Inflammatory macrophage treated with lipopolysaccharide for 1 hour (primary cell): ENCODE measurements around the gene TLE2.

Experiments used
- DNase-seq, 2 donors: peaks; one replicate each; pipeline ENCODE4 v3.0.0-alpha.2; 2020 to 2022

Gene TLE2

DNA sequence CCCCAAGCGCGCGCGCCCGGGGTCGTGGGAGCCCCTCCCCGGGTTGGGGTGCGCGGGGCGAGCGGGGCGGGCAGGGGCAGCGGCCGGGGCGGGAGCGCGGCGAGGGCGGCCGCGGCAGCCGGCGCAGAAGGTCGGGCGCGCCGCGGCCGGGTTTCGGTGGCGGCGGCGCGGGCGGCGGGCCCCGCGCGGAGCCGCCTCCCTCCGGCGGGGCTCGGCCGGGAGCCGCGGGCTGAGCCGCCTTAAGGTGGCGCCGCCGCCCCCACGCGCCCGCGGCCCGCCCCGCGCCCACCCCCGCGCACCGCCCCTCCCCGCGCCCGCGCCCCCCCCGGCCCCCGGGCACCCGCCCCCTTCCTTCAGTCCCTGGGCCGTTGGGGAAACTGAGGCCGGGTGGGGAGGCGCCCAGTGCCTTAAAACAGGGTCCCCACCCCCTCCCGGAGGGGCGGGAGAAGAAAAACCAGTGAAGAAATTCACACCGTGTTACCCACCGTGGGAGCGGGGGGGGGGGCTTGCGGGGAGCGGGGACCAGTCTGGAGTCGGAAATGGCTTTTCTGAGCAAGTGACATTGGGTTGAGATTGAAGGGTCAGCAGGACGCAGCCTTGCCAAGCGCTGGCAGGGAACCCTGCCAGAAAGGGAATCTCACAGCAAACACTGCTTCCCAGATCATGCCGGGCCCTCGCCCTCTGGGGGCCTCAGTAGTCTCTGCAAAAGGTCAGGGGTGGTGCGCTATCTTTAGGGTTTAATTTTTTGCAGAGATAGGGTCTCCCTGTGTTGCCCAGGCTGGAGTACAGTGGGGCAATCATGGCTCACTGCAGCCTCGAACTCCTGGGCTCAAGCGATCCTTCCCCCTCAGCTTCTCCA, at the start of gene TLE2:
Gene TLE2, minus strand, starts transcription at position 216 of the 859 bp plus-strand sequence. CDS start 376 bp downstream, outside the sequence.
- no peak for DNase-seq

DNA sequence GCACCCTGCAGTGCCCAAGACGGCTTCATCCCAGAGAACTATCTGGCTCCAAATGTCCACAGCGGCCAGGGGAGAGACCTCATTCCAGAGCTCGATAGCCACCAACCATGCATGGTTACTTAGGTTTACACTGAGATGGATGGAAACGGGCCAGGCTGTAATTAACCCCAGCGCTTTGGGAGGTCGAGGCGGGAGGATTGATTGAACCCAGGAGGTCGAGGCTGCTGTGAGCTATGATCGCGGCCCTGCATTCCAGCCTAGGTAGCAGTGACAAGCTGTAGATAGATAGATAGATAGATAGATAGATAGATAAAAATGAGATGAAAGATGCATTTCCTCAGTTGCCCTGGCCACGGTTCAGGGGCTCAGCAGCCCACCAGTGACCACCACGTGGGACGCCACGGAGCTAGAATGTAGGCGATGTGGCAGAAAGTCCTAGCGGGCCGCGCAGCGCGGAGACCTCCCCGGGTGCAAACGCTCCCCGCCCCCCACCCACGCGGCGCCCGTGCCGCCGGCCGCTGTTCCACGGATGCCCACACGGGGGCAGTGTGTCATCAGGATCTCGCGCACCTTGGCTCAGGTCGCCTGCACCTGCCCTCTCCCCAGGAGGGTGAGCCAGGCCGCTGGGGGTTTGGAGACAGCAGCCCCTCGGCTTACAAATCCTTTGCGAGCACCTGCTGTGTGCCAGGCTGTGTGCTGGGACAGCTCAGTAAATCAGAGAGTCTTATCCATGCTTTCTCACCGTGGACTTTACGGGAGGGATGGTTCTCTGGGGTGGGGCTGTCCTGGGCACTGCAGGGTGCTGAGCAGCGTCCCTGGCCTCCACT, 46.7 kb upstream of the TLE2 start:
- peak in 1 of 2 donors; percentile 63 for DNase-seq

DNA sequence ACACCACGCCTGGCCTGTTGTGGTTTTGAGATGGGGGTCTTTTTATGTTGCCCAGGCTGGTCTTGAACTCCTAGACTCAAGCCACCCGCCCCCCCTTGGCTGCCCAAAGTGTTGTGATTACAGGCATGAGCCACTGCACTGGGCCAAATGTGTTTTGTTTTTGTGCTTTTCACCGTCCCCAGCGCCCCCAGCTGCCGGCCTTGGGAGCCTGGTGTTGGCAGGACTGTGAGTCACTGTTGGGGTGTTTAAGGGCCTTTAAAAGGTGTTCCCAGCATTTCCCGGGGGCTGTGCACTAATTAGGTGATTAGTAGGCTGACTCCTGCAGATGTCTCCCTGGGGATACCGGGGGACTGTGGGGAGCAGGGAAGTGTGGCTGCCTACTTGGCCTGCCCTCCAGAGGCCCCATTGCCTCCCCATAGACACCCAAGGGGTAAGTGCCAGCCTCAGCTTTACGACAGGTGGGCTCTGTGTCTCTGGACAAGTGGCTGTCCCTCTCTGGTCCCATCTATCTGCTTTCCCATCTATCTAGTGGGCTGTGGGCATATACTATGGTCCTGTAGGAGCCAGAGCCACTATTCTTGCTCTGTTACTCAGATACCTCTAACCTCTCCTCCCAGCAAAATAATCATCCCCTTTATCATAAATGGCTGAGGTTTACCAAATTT, 45.0 kb upstream of the TLE2 start:
- no peak for DNase-seq

DNA sequence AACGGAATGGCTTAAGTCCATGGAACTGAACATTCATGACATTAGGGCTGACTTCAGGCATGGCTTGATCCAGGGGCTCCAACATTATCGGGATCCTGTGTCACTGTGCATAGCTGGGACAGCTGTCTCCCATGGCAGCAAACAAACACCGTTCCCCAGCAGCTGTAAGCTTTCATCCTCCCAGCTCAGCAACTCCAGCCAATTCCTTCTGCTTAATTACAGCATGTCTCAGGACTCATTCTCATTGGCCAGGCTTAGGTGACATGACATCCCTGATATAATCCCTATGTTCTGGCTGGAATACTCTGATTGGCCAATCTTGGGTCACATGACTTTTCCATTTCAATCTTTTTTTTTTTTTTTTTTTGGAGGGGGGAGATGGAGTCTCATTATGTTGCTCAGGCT, 44.1 kb upstream of the TLE2 start:
- DNase-seq, result peak; percentile 22 to 26

DNA sequence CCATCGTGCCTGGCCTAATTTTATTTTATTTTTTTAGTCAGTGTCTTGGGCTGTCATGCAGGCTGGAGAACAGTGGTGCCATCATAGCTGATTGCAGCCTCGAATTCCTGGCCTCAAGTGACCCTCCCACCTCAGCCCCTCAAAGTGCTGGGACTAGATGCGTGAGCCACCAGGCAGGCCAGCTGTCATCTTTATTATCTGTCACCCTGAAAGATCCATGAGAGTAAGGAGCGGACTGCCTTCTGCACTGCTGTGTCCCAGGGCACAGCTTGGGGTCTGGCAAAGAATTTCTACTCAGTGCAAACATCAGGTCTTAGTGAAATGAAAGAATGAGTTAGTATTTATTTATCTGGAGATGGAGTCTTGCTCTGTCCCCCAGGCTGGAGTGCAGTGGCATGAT, 42.7 kb upstream of the TLE2 start:
- no peak for DNase-seq

DNA sequence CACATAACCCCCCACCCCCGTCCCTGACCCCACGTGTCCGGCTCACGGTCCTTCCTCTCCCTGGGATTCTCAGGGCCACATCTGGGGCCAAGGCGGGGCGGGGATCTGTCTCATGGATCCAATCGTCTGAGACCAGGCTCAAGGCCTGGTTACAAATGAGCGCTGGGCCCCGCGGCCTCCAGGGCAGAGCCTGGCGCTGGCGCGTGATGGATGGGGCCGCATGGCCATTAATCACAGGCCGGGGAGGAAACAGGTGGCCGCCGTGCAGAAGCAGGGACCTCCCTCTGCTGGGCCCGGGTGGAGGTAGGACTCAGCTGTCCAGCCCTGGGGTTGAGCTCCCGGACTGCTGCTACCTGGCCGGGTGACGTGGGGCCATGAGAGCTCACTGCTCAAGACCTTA, 39.0 kb upstream of the TLE2 start:
- no peak for DNase-seq

DNA sequence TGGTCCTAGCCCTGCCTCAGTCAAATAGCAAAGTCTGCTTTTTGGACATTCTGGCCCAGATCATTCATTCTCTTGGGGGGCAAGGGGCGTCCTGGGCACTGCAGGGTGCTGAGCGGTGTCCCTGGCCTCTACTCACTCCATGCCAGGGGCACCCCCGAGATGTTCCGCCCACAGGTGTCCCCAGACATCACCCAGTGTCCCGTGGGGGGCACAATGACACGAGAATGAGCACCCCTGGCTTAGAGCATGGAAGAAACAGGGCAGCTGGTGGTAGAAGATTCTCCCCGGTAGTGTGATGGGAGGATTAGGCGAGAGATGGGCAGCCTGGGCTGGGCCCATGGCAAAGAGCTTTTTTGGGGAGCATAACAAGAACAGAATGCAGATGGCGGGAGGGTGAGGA, 38.5 kb upstream of the TLE2 start:
- no peak for DNase-seq

DNA sequence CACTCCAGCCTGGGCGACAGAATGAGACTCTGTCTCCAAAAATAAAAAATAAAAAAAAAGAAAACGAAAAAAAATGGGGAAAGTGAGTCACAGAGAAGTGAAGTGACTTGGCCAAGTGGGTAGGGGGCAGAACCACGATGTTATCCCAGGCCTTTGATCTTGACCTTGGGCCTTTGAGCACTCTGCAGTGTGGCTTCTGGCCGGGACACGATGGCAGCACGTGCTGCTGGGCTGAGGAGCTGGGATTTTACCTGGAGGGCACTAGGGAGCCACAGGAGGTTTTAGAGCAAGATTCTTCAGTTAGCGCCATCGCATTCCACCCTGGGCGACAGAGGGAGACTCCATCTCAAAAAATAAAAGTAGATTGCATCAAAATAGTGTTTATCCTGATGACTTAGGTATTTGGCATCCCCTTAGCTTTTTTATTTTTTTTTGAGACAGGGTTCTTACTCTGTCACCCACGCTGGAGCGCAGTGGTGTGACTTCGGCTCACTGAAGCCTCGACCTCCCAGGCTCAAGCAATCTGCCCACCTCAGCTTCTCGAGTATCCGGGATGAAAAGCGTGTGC, 37.5 kb upstream of the TLE2 start:
- DNase-seq, result no peak

DNA sequence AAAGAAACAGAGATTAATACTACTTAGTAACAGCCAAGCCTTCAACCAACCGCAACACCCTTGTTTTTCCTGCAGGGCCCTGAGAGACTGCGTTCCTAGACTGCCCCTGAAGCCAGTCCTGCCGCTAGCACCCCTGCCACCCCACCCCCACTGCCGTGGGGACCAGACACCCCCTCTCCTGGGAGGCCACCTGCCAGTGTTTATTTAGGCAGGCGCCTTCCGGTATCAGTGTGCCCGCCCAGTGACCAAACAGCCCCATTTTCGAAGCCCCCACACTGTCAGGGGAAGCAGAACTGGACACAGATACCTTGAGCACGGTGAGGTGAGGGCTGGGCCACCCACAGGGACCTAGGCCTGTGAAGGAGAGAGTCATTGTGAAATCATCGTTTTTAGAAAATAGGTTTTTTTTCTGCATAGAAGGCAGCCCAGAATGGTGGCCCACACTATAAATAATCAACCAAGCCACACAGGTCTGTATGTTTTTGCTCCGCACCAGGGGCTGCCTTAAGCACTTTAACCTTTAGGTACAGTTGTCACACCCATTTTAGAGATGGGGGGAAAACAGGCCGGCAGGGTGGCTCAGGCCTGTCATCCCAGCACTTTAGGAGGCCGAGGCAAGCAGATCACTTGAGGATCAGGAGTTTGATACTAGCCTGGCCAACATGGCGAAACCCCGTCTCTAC, 36.7 kb upstream of the TLE2 start:
- no peak for DNase-seq

DNA sequence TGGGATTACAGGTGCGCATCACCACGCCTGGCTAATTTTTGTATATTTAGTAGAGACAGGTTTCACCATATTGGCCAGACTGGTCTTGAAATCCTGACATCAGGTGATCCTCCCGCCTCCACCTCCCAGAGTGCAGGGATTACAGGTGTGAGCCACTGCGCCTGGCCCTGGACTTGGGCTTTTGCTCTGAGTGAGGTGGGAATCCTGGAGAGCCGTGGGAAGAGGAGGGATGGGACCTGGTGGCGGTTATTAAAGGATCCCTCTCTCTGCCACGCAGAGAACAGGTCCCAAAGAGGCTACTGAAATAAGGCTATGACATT, 34.9 kb upstream of the TLE2 start:
- no peak for DNase-seq

DNA sequence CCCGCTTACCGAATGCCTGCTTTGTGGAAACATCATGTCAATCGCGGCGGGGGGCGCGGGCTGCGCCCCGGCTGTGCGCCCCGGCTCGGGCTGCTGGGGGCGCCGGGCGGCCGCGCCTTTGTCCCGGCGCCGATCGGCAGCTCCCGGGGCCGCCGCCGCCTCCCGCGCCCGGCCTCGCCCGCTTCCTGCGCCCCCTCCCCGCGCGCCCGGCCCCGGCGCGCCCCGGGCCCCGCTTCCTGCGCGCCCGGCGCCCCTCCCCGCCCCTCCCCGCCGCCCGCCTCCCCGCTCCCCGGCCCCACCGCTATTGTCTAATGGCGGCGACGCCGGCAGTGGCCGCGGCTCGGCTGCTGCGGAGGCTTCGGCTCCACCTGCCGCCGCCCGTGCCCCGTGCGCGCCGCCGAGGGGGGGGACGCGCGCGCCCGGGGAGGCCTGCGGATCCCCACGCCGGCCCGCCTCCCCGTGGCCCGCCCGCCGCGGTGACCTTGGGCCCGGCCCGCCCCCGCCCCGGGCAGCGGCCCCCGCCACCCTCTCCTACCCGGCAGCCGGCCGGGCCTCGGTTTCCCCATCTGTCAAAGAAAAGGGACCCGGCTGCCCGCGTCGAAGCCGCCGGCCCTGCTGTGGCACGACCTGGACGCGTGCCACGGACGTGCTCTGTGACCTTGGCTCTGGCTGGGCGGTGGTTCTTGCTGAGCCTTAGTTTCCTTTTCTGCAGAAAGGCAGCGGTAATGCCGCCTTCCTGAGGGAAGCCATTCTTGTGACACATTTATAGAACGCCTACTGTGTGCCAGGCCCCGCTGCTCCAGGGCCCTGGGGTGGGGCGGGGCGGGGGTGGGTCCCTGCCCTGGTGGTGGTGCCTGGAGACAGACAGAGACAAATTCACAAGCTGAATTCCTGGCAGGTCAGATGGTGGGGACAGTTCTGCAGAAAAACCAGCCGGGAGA, 33.4 kb upstream of the TLE2 start, which contains the start of gene TLE5:
Gene TLE5, minus strand, starts transcription at position 331 of the 941 bp plus-strand sequence. Its CDS starts 295 bp downstream, at position 36.
- DNase-seq, result peak; percentile 30 to 34

DNA sequence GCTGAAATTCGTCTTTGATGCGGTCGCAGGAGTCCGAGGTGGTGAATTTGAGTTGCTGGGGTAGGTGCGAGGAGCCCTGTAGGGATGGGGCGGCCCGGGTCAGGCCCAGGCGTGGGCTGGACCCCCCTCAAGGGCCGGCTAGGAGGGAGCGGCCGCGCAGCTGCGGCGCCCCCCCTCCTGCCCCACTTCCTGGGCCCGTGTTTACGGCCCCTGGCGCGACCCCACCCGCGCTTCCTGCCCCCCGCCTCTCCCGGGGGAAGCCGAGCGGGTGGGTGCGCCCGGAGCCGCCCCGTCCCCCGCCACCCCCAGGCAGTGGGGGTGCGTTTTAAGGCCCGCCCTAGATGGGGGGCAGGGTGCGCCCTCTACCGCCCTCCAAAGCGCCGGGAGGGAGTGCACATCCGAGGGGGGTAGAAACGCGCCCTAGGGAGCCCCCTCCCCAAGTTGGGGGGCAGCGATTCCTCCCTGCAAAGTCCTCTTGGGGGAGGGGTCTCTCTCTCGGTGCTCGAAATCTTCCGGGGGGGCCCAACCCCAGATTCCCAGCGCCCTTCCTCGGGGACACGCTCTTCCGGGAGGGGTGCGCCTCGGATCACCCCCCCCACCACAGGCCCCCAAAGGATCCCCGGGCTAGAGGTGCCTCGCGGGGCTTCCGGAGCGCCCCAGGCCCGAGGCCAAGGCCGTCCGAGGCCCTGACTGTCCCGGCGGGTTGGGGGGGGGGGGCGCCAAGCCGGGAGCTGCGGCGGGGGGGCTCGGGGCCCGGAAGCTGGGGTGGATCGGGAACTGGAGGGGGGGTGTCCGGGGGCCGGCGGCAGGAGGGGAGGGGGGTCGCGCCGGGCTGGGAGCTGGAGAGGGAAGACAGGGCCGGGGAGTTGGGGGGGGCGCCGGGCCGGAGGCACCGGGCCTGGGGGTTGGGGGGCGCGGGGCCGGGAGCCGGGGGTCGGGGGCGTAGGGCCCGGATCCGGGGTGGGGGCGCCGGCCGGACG, 32.4 kb upstream of the TLE2 start:
- DNase-seq, result no peak

DNA sequence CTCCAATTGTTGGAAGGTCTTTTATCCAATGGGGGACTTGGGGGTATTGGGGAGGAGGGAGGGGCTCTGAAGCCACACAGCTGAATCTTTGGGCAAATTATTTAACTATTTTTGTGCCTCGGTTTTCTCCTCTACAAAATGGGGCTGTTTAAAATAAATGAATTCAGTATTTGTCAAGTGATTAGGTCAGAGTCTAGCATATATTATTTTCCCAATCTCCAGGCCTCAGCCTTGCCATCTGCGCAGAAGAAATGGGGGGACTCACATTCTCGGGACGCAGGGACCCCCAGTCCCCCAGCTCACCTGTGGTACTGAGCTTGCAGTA, 31.7 kb upstream of the TLE2 start:
- DNase-seq, result no peak

DNA sequence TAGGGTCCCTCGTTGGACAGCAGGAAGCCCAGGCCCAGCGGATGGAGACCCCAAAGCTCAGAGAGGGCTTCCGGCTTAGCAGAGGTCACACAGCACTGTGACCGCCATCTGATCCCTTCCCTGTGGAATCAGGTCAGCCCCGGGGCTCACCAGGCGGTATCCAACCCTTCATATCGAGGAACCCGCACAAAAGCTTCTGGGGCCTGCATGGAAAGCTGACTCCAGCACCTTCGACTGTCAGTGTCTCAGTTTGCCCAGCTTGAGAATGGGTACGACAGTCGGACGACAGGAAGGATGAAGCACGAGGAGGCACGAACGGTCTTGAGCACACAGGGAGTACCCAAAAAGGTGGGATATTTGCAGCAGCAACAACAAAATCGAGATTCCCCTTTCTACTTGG, 30.6 kb upstream of the TLE2 start:
- DNase-seq, result no peak

DNA sequence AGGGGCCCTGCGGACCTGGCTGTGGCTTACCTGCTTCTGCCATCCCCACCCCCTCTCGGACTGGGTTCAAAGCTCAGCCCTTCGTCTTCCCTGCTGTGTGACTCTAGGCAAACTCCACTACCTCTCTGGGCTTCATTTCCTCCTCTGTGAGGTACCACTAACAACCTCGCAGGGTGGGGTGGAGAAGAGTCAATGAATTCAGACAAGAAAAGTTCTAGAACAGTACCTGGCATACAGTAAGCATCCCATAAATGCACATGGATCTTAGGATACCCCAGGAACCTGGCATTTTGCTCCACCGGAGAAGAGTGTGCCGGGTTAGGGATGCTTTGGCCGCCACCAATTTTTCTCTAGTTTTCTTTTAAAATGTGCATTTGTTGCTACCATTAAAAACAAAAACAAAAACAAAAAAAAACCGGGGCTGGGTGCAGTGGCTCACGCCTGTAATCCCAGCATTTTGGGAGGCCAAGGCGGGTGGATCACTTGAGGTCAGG, 29.8 kb upstream of the TLE2 start:
- DNase-seq, result no peak

DNA sequence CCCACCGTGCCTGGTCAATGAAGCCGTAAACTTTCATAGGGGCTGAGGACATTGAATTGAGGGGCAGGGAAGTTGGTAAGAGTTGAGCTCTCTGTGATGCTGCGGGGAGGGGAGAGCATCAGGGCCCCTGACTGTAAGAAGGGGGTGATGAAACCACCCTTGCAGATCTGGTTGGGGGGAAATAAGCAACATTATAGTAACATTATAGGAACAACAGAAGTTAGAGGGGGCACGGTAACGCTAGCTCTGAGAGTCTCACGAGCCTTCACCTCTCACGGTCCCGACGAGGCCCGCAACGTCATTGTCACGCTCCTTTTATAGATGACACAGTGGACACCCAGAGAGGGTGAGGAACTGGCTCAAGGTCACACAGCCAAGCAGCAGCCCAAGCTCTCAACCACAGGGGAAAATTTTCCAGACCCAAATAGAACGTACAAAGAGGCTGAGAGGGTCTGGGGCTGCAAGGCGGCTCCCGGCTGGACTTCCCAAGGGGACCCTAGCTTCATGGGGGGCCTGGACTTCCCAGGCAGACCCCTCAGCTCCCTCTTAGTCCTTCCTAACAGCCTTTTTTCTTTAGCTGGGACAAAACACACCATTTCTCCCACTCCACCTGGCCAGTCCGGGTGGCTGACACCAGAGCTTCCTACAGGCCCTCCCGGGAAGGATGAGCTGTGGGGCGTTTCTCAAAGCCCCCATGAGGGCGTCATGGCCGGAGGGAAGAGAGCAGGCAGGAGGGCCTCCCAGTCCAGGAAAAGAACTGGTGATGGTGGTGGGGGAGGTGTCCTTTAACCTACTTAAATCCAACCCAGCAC, 29.1 kb upstream of the TLE2 start:
- no peak for DNase-seq

DNA sequence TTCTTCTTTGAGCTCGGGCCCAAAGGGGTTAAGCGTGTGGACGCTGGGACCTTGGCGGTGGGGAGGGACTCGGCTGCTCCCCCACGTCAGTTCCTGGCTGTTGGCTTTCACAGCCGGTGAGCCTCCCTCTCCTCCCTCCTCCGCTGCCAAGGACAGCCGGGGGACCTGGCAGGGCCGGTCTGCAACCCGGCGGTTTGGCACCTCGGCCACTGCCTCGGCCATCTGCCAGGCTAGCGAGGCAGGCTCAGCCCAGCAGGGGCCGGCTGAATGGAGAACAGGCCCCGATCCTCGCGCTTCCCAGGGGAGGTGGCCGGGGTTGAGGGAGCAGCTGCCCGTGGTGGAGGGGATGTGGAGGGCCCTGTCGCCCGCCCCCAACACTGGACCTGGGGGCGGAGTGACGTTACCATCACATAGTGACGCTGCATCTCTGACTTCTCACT, 28.2 kb upstream of the TLE2 start:
- no peak for DNase-seq

DNA sequence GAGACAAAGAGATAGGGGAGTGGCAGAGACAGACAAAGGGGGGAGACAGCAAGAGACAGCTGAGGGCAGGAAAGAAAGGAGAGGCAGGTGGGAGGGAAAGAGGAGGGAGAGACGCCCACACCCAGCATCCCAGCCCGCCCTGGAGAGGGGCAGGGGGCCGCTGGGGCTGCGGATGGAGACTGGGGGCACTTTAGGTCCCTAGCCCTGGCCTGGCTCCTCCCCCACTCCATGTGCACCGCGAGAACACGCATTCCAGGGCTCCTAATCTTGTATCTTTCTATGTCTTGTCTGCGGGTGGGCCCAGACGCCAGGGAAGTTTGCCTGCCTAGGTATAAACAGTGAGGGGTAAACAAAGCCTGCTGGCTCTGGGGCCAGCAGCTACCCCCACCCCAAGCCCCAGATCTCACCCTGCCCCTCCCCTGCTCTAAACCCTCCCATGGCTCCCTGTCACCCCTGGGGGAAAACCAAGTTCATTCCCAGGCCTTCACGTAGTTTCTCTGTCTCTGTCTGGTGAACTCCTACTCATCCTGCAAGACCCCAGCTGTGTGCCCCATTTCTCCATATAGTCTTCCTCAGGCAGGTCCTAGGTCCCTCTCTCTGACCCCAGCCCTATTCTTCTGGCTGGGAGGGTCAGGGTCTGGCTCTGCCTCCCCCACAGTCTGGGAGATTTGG, 27.5 kb upstream of the TLE2 start:
- DNase-seq, result no peak
